Vagina (tissue), 2 donors: ENCODE results near the gene CCDC9B. TPM values are rescaled to one million over a fixed set of nuclear protein-coding genes. Genes with fewer than 3 reads are reported as not detected.

ENCODE experiments used
- DNase-seq, 2 donors: peaks; one replicate each; pipeline ENCODE4 v3.0.0-alpha.2; 2017; ENCODE audit errors: extremely low spot score in 2 of 2
- H3K27ac ChIP-seq: fragments of 200-600 bp; sonication (generic); one replicate; pipeline ENCODE4 v1.5.1; 2019
- H3K27me3 ChIP-seq: fragments of 200-600 bp; sonication (generic); one replicate; pipeline ENCODE4 v1.5.1; 2019
- H3K36me3 ChIP-seq, 2 donors: fragments of 200-600 bp; sonication (generic); one replicate each; pipeline ENCODE4 v1.5.1; 2017 to 2019
- H3K4me1 ChIP-seq: fragments of 200-600 bp; sonication (generic); one replicate; pipeline ENCODE4 v1.5.1; 2019
- H3K4me3 ChIP-seq, 2 donors: fragments of 200-600 bp; sonication (generic); 1 replicate in 1 of 2; 2 replicates in 1 of 2; pipeline ENCODE4 v1.5.1; 2016 to 2019
- H3K9me3 ChIP-seq: fragments of 200-600 bp; sonication (generic); one replicate; pipeline ENCODE4 v1.5.1; 2019
- CTCF ChIP-seq, 3 experiments: fragments of 450-650 bp in 2 of 3; fragments of 200-600 bp in 1 of 3; sonication (generic) in 1 of 3; IDR thresholded peaks; one replicate each; pipeline ENCODE4 v1.5.1; 2017 to 2019; ENCODE audit warnings: antibody characterized with exemption in 3 of 3, mild to moderate bottlenecking in 2 of 3, moderate library complexity in 2 of 3
- POLR2A ChIP-seq, 2 donors: fragments of 450-650 bp; IDR thresholded peaks; one replicate each; pipeline ENCODE4 v1.6.1; 2017; ENCODE audit warnings: antibody characterized with exemption in 2 of 2, mild to moderate bottlenecking in 2 of 2, moderate library complexity in 2 of 2
- POLR2AphosphoS5 ChIP-seq, 2 donors: sonication (generic); formaldehyde crosslinking; IDR thresholded peaks; one replicate each; pipeline ENCODE4 v1.9.0; 2017; ENCODE audit warnings: antibody characterized with exemption in 2 of 2, mild to moderate bottlenecking in 2 of 2, low read depth in 1 of 2; ENCODE audit not compliant: insufficient read depth in 1 of 2
- intact Hi-C: fragments of 100-400 bp; cut with DNase I; formaldehyde crosslinking; loops from one replicate; pipeline ENCODE4 v1.15.1; 2023
- total RNA-seq: library from RNA; depleted of rRNA; stranded (reverse); fragments of >200 nt; gene quantifications from one replicate; pipeline ENCODE4 v1.2.3, GENCODE V29; 2016

CCDC9B gene
- total RNA-seq, 1 donor from 2014 or later: 16.0 TPM

- no peaks in the 10 kb centered on the region for H3K27me3 ChIP-seq
- intact Hi-C loops: no loop called here
- H3K27ac ChIP-seq: no peak overlapping the region
- no peak overlapping the region for H3K4me3 ChIP-seq
- TF ChIP-seq CTCF (IDR thresholded peaks at IDR 0.05) (no peak), POLR2A (IDR thresholded peaks at IDR 0.05) (no peak), POLR2AphosphoS5 (IDR thresholded peaks at IDR 0.05; ENCODE audit: insufficient read depth in 1 of 2, low read depth in 1 of 2) (no peak)
- no peak for DNase-seq
- H3K9me3 ChIP-seq: no peaks in the 10 kb centered on the region
- H3K4me1 ChIP-seq: peaks cover 6% of the 10 kb centered on the region
- no peaks in the 10 kb centered on the region for H3K36me3 ChIP-seq
These were observed 23.2 kb downstream of the CCDC9B start for GRCh38 chr15:40317580-40317979.

DNA sequence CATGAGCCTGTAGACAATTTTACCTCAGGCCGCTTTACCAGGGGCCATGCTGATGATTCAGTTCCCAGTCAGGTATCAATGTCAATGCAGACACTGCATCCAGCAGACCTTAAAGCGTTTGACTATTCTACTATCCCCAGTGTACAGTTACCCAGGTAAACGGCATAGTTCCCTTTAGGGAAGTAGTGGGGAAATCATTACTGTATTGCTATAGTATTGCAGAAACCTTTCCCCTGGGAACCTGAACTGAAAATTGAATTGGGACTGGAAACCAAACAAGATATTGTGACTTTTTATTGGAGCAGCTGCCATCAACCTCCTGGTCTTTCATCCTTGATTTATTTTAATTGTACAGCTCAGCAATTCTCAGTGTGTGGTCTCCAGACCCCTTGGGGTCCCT, 23.8 kb downstream of the CCDC9B start:
- H3K4me3 ChIP-seq: no peak overlapping the region
- intact Hi-C loops: no loop called here
- DNase-seq: no peak
- H3K36me3 ChIP-seq: no peaks in the 10 kb centered on the region
- no peak for TF ChIP-seq CTCF (IDR thresholded peaks at IDR 0.05)
- TF ChIP-seq POLR2AphosphoS5 (IDR thresholded peaks at IDR 0.05; ENCODE audit: insufficient read depth in 1 of 2, low read depth in 1 of 2): no peak
- TF ChIP-seq POLR2A (IDR thresholded peaks at IDR 0.05): no peak
- no peaks in the 10 kb centered on the region for H3K4me1 ChIP-seq
- H3K9me3 ChIP-seq: no peaks in the 10 kb centered on the region
- H3K27me3 ChIP-seq: no peaks in the 10 kb centered on the region
- no peak overlapping the region for H3K27ac ChIP-seq

- intact Hi-C loops: no loop called here
These were observed 25.9 kb downstream of the CCDC9B start for GRCh38 chr15:40314723-40315276.

GRCh38 chr15:40313531-40314398, 27.0 kb downstream of the CCDC9B start:
- Histone ChIP-seq H3K9me3 (no peaks in the 10 kb centered on the region), H3K4me3 (no peak overlapping the region), H3K27me3 (no peaks in the 10 kb centered on the region), H3K36me3 (no peaks in the 10 kb centered on the region), H3K27ac (no peak overlapping the region), H3K4me1 (no peaks in the 10 kb centered on the region)
- no peak for DNase-seq
- TF ChIP-seq POLR2A (IDR thresholded peaks at IDR 0.05): no peak
- TF ChIP-seq POLR2AphosphoS5 (IDR thresholded peaks at IDR 0.05; ENCODE audit: insufficient read depth in 1 of 2, low read depth in 1 of 2): no peak
- TF ChIP-seq CTCF (IDR thresholded peaks at IDR 0.05): no peak
- intact Hi-C loops: no loop called here

More at GRCh38 chr15:40314723-40315276, 25.9 kb downstream of the CCDC9B start:
- Histone ChIP-seq H3K27me3 (no peaks in the 10 kb centered on the region), H3K9me3 (no peaks in the 10 kb centered on the region), H3K36me3 (no peaks in the 10 kb centered on the region), H3K27ac (no peak overlapping the region), H3K4me1 (no peaks in the 10 kb centered on the region), H3K4me3 (no peak overlapping the region)
- no peak for DNase-seq
- no peak for TF ChIP-seq POLR2AphosphoS5 (IDR thresholded peaks at IDR 0.05; ENCODE audit: insufficient read depth in 1 of 2, low read depth in 1 of 2)
- TF ChIP-seq CTCF (IDR thresholded peaks at IDR 0.05): no peak
- TF ChIP-seq POLR2A (IDR thresholded peaks at IDR 0.05): no peak
